ENCODE results near the gene STK10. TPM values are rescaled to one million over a fixed set of nuclear protein-coding genes. Genes with fewer than 3 reads are reported as not detected.

Gene STK10
- total and polyA plus RNA-seq, 2 experiments from 2014 or later, result 7.5 to 17.8 TPM

- TF ChIP-seq REST (IDR thresholded peaks at IDR 0.05; ENCODE audit: unreplicated experiment), result no peak
- no peak for TF ChIP-seq NANOG (IDR thresholded peaks at IDR 0.05; ENCODE audit: borderline replicate concordance)
These were observed 156.0 kb downstream of the STK10 start (continued) for GRCh38 chr5:172031894-172032461.

- Mint-ChIP-seq H3K27ac (no peak overlapping the region), H3K4me3 (no peak overlapping the region), H3K36me3 (ENCODE audit: low read depth) (peaks cover 18% of the 10 kb centered on the region), H3K9me3 (peaks cover 26% of the 10 kb centered on the region), H3K27me3 (ENCODE audit: insufficient read depth, low read depth, poor library complexity) (no peaks in the 10 kb centered on the region), H3K4me1 (no peaks in the 10 kb centered on the region; the same call in 2 of the 3 replicates)
- TF ChIP-seq STAT1 (IDR thresholded peaks at IDR 0.05; ENCODE audit: unreplicated experiment) (no peak), ETS1 (IDR thresholded peaks at IDR 0.05) (no peak)
- Histone ChIP-seq H3K36me3 (ENCODE audit: insufficient read depth) (no peaks in the 10 kb centered on the region), H3K4me2 (no peak overlapping the region), H3K9me2 (ENCODE audit: insufficient read depth) (0 out of 2 replicates have a peak, but pooled peaks cover 5% of the 10 kb centered on the region), H3K4me3 (no peak overlapping the region), H4K20me1 (replicated peaks; ENCODE audit: insufficient read depth) (no peaks in the 10 kb centered on the region), H3K79me2 (replicated peaks; ENCODE audit: insufficient read depth) (no peaks in the 10 kb centered on the region), H3K4me1 (ENCODE audit: insufficient read depth) (no peaks in the 10 kb centered on the region; the same call in 1 of the 2 replicates), H3K27me3 (ENCODE audit: insufficient read depth) (no peaks in the 10 kb centered on the region), H3K27ac (ENCODE audit: low read depth) (no peak overlapping the region), H3F3A (replicated peaks; ENCODE audit: low read depth) (no peaks in the 10 kb centered on the region), H2AFZ (no peak overlapping the region)
- DNase-seq (ENCODE audit: low spot score), result no peak
- ATAC-seq, result no peak
These were observed 158.1 kb downstream of the STK10 start for GRCh38 chr5:172029876-172030275.

- Histone ChIP-seq H2AFZ (peak overlapping the region; percentile 72), H4K20me1 (replicated peaks; ENCODE audit: insufficient read depth) (no peaks in the 10 kb centered on the region), H3K27me3 (ENCODE audit: insufficient read depth) (no peaks in the 10 kb centered on the region), H3K9me2 (ENCODE audit: insufficient read depth) (0 out of 2 replicates have a peak, but pooled peaks cover 2% of the 10 kb centered on the region), H3F3A (replicated peaks; ENCODE audit: low read depth) (no peaks in the 10 kb centered on the region), H3K27ac (ENCODE audit: low read depth) (no peak overlapping the region), H3K79me2 (replicated peaks; ENCODE audit: insufficient read depth) (no peaks in the 10 kb centered on the region), H3K4me2 (no peak overlapping the region), H3K4me3 (no peak overlapping the region), H3K36me3 (ENCODE audit: insufficient read depth) (no peaks in the 10 kb centered on the region), H3K4me1 (ENCODE audit: insufficient read depth) (no peaks in the 10 kb centered on the region)
- Mint-ChIP-seq H3K4me1 (no peaks in the 10 kb centered on the region; the same call in 2 of the 3 replicates), H3K27ac (no peak overlapping the region), H3K4me3 (no peak overlapping the region), H3K36me3 (ENCODE audit: low read depth) (peaks cover 18% of the 10 kb centered on the region), H3K9me3 (peaks cover 26% of the 10 kb centered on the region), H3K27me3 (ENCODE audit: insufficient read depth, low read depth, poor library complexity) (no peaks in the 10 kb centered on the region)
- ATAC-seq (no peak), DNase-seq (ENCODE audit: low spot score) (no peak)
- no peak for TF ChIP-seq NANOG (IDR thresholded peaks at IDR 0.05; ENCODE audit: borderline replicate concordance)
- TF ChIP-seq EZH2 (IDR thresholded peaks at IDR 0.05; ENCODE audit: low read depth, unreplicated experiment), result no peak
- TF ChIP-seq ETS1 (IDR thresholded peaks at IDR 0.05), result no peak
- no peak for TF ChIP-seq CTCF (conservative IDR thresholded peaks at IDR 0.05; ENCODE audit: low read depth in 2 of 2)
- no peak for TF ChIP-seq ZNF114 (CRISPR knock-in tag; IDR thresholded peaks at IDR 0.05)
- TF ChIP-seq POLR2AphosphoS5 (IDR thresholded peaks at IDR 0.05; ENCODE audit: low read depth), result no peak
These were observed 159.9 kb downstream of the STK10 start for GRCh38 chr5:172028167-172028566.
